Measurements from ENCODE around the gene FEZF1.

DNA sequence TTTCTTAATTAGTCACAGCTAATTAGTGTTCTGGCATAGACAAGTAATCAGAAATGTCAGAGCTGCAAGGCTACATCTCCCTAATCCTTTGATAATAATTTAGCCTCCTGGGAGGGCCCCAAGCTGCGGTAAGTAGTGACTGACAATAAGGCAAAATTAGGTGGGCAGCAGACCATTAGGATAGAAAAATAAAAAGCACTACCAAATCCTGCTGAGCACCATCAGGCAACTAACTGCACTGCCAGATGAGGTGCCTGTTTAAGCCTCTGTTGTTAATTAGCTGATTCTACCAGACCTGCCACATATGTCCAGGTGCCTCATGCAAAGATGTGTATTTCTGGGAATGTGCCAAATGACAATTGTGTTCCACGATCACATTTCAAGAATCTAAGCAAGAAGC, 32.5 kb upstream of the FEZF1 start:
- TF ChIP-seq, protein P1, sequence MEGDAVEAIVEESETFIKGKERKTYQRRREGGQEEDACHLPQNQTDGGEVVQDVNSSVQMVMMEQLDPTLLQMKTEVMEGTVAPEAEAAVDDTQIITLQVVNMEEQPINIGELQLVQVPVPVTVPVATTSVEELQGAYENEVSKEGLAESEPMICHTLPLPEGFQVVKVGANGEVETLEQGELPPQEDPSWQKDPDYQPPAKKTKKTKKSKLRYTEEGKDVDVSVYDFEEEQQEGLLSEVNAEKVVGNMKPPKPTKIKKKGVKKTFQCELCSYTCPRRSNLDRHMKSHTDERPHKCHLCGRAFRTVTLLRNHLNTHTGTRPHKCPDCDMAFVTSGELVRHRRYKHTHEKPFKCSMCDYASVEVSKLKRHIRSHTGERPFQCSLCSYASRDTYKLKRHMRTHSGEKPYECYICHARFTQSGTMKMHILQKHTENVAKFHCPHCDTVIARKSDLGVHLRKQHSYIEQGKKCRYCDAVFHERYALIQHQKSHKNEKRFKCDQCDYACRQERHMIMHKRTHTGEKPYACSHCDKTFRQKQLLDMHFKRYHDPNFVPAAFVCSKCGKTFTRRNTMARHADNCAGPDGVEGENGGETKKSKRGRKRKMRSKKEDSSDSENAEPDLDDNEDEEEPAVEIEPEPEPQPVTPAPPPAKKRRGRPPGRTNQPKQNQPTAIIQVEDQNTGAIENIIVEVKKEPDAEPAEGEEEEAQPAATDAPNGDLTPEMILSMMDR (IDR thresholded peaks at IDR 0.05) = no peak
- TF ChIP-seq POLR2AphosphoS5 (IDR thresholded peaks at IDR 0.05; ENCODE audit: low read depth, low read length) (no peak), SIN3A (IDR thresholded peaks at IDR 0.05; ENCODE audit: borderline replicate concordance, insufficient read depth, low read depth, low read length) (no peak), TCF7L2 (IDR thresholded peaks at IDR 0.05; ENCODE audit: low read depth, low read length) (no peak)
